CD1c-positive myeloid dendritic cell (primary cell): ENCODE measurements around the gene TMED6.
A peak's percentile ranks its signal among the peaks of the same experiment; 100 is the strongest.
"Not testable (repeated sequence)": the region's sequence is repeated elsewhere in the genome, so short reads cannot be mapped to it uniquely, and the experiment has no call there.

Experiments
- DNase-seq: peaks from one replicate; pipeline ENCODE4 v3.0.0-alpha.2; 2016; ENCODE audit errors: extremely low spot score

Gene TMED6

DNA sequence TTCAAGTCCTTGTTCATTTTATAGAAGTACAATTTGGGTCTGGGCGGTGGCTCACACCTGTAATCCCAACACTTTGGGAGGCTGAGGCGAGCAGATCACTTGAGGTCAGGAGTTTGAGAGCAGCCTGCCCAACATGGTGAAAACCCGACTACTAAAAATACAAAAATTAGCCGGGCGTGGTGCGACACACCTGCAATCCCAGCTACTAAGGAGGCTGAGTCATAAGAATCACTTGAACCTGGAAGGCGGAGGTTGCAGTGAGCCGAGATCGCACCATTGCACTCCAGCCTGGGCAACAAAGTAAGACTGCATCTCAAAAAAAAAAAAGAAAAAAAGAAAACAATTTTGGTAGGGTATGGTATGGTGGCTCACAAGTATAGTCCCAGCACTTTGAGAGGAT lies 8.5 kb upstream of the TMED6 start:
- not testable (repeated sequence) for DNase-seq

DNA sequence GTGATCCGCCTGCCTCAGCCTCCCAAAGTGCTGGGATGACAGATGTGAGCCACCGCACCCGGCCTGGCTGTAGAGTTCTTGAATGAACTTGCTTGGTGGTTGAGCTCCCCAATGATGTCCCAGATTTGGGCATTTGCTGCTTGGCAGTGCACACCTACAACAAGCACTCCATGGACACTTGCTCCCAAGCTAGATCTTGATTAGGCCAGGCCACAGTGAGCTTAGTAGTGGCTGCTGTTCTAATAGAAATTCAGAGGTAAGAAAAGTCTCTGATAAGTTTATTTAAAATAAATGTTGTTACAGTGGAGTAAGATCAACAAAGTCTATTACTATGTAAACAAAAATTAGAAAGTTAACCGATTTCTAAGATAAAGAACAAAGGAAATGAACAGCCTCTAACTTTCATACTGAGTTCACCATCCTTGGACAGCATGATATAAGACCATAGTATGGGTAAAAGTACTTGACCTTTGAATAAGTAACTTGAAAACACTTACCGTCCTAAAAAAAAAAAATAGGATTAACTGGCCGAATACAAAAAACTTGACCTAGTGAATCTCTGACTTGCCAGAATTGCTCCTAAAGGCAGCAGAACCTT lies 951 bp downstream of the TMED6 start:
- no peak for DNase-seq

DNA sequence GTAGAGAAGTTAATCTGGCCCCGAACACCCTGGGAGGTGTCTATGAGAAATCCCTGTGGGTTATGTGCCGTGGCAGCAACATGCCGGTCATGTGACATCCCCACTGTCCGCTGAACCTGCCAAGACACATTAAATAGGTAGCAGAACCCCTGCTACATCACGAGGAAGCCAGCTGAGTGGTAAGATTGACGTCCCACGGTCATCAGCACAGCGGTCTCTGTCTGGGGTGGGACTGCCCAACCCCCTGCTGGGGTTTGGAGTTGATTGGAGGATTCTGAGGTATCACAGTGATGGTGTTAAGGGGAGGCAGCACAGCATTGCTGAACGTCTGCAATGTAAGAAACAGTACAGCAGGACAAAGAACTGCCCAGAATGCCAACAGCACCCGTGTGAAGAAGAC lies 2.0 kb downstream of the TMED6 start:
- no peak for DNase-seq

GRCh38 chr16:69348222-69348621 lies 3.4 kb downstream of the TMED6 start:
- DNase-seq = no peak

GRCh38 chr16:69346683-69347082 lies 4.9 kb downstream of the TMED6 start:
- no peak for DNase-seq

GRCh38 chr16:69345923-69346322 lies 5.7 kb downstream of the TMED6 start:
- DNase-seq = peak; percentile 74

DNA sequence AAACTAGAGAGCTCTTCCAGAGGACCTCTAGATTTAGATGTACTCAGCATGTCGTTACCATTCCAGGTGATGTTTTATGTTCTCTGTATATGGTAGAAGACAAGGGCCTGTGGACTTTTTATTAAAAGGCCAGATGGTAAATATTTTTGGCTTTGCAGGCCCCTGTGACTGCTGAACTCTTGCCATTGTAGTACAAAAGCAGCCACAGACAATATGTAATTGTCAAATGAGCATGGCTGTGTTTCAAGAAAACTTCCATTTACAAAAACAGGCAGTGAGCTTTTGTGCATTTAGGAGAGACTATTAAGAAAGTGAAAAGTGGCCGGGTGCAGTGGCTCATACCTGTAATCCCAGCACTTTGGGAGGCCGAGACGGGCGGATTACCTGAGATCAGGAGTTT lies 7.4 kb downstream of the TMED6 start:
- no peak for DNase-seq

DNA sequence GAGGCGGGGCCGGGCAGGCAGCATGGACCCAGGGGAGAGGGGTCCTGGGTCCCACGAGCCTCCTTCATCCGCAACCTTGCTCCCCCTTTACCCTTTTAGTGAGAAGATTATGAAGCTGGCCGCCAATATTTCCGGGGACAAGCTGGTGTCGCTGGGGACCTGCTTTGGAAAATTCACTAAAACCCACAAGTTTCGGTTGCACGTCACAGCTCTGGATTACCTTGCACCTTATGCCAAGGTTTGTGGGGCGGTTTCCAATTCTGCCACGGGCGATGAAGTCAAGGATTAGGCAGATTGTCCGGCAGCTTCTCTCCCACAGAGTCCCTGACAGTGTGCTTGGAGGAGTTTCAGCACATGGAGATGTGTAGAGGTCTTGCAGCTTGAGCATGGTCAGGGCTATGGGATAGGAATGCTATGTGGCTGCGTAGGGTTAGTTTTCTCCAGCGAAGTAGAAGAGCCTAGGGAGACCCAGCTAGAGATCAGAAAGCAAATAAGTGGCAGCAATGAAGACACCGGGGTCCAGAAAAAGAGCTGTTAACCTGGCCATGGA lies 11.4 kb downstream of the TMED6 start:
- DNase-seq = peak; percentile 3

GRCh38 chr16:69339289-69340094 lies 12.1 kb downstream of the TMED6 start, which contains the start of the genes COG8 and NIP7:
Gene COG8, minus strand, starts transcription at chr16:69339564. Its CDS starts 12 bp downstream, at chr16:69339552.
Gene NIP7, plus strand, starts transcription at chr16:69339772. Its CDS starts 58 bp downstream, at chr16:69339830.
- peak; percentile 98 for DNase-seq

GRCh38 chr16:69338557-69339288 lies 12.9 kb downstream of the TMED6 start:
- no peak for DNase-seq

GRCh38 chr16:69334696-69335095 lies 16.9 kb downstream of the TMED6 start:
- no peak for DNase-seq

DNA sequence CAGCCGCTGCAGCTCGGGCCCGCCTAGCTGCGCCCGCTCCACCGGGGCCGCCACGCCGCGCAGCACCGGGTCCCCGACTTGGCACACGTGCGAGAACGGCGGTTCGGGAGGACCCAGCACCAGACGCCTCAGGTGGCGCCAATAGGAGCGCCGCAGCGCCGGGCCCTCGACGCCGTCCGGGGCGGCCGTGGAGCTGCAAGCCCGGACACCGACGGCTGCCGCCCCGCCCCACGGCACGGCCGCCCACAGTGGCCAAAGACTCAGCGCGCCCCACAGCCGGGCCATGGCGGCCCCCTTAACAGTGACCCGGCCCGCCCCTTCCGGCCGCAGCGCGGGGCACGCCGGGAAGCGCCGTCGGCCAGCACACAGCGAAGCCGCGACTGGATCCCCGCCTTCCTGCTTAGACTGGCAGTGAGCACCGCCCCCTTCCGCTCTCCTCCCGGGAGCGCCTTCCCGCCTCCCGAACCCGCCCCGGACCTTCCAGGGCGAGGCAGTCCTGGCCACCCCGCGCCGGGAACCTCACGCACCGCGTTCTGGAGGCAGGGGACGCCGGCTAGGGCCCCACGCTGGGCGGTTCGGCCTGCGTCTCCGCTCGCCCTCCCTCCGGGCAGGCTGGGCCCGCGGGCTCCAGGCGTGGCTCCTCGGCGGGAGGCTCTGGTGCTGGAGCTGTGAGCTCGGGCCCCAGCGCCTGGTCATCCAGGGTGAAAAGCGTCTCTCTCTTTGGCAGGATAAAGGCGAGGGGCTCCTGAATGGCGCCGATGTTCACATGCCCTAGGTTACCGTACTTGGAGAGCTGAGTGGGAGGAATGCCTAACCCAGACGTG lies 21.1 kb downstream of the TMED6 start, which contains the start of gene PDF:
PDF (minus strand) TSS at position 303 of the 824 bp plus-strand sequence; CDS start at position 285, 18 bp downstream.
- peak; percentile 93 for DNase-seq

DNA sequence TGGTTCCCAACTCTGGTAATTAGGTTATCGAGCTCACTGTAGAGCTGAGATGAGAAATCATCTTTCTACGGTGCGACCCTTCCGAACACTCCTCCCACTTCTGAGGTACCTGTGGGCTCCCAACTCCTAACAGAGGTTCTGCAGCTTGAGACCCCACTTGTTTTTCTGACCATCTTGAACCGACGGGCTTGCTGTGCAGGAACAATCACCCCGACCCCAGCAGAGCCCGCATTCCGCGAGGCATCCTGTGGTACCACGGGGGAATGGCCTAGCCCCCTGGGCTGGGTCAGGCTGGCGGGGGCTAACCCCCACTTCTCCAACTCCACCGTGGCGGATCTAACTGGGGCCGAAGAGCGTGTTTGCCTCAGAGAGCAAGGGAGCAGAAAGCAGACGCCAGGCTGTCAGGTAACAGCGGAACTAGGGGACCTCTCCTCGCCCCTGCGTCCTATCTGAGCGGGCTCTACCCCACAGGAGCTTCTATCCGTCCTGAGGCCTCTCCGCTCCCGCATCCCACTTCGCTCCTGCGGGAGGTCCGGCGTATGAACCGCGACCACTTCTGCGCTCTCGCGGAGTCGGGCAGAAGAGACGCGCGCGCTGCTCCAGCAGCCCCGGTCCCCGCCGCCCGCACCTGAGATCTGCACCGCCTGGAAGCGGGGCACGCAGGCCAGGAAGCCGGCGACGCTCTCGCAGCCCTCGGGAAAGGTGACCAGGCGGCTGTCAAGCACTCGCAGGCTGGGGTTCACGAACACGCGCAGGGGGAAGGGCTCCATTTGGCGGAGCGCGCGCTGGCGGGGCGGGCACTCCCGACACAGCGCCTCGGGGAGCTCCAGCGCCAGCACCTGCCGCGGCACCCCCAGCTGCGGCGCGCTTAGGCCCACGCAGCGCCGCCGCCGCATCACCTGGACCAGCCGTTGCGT lies 22.0 kb downstream of the TMED6 start:
- no peak for DNase-seq

DNA sequence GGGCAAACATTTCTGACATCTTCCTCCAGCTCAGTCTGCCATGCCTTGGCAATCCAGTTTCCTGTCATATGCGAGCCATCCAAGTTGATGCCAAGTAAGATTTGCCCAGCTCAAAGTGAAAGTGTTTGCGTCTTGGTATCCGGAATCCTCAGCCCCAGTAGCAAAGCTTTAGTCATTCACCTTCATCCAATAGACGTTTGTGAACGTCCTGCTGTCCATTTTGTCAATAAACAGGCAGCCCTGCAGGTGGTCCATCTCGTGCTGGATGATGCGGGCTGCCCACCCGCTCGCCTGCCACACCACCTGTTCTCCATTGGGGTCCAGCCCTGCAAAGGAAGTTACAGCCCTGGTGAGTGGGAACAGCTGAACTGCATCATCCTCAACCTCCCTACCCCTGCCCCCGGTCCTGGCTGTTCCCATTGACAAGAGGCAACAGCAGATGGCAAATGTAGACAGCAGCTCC lies 22.7 kb downstream of the TMED6 start:
- no peak for DNase-seq

DNA sequence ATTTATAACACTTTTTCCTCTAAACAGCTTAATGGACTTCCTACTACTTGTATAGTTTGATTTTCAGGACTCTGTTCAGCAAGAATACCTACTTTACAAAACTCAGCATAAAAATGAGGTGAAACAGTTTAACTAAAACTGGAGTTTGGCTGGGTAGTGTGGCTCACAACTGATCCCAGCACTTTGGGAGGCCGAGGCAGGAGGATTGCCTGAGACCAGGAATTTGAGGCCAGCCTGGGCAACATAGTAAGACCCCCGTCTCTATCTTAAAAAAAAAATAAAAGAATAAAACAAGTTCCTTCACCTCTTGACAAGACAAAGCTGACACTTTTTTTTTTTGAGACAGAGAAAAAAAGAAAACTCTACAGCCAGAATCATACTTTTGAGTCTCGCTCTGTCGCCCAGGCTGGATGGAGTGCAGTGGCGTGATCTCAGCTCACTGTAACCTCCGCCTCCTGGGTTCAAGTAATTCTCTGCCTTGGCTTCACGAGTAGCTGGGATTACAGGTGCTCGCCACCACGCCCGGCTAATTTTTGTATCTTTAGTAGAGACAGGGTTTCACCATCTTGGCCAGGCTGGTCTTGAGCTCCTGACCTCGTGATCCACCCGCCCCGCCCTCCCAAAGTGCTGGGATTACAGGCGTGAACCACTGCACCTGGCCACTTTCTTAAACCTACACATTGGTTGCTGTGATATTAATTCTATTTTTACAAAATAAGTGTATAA lies 23.8 kb downstream of the TMED6 start:
- DNase-seq = no peak

GRCh38 chr16:69326172-69326873 lies 25.3 kb downstream of the TMED6 start:
- no peak for DNase-seq

DNA sequence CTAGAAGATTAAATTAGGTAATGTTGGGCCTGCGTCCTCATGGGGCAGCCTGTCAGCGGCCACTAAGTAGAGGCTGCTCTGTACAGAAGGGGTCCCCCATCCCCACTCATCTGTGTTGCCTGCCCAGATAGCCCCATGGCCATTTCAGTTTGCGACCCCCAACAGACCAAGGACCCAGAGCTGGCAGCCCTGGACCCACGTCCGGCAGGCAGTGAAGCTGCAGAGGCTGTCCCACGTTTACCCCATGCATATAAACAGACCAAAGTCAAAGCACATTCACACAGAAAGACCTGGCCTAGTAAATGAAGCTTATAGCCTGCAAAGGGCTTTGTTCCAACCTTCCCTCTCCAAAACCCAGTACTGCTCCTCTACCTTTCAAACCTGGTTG lies 25.8 kb downstream of the TMED6 start:
- DNase-seq = no peak

DNA sequence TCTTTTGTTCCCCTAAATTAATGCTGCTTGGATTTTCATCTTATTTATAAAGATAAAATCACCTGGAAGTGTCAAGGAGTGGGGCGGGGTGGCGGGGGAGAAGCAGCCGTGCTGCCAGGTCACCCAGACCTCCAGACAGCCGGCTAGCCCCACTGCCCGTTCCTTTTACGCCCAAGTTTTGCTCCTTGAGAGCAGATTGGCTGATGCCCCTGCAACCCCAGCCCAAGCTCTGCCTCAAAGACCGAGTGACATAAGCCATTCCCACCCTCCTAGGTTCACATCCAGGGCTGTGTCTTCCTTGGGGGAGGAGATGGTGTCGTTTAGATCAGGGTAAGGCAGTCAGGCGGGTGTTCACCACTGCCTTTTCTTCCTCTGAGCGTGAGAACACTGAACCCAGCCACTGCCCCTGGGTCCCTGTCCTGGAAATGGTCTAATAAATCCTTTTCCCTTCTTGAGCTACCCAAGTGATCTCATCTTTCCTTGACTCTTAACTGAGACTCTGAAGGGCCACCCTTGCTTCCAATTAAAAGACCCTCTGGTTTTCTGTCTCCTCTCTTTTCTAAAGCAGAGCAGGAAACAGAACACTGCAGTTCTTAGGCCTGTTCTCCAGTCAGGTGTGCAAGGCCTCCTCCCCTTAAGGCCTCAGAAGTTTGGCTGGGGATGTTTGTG lies 26.9 kb downstream of the TMED6 start:
- DNase-seq = no peak
